IMR-90 (cell line): ENCODE data around the gene ITPR2. TPM values are rescaled to one million over a fixed set of nuclear protein-coding genes. Genes with fewer than 3 reads are reported as not detected.

Source experiments
- ATAC-seq: fragments of 200-7000 bp; cut with Tn5 transposase; 2 replicates; pipeline ENCODE4 v1.9.1; 2020; ENCODE audit warnings: low read depth, mild to moderate bottlenecking, moderate library complexity
- BruUV-seq: library from RNA; stranded (reverse); fragments of 400-500 nt; replicated peaks from 2 replicates; lab custom pipeline; 2021; lab: Mats Ljungman, UMichigan
- CTCF ChIA-PET: fragments of 300-600 bp; formaldehyde crosslinking; extraction: SDS; loops from one replicate; lab custom pipeline; 2021; ENCODE audit warnings: antibody characterized with exemption; lab: Yijun Ruan, JAX
- POLR2A ChIA-PET: fragments of 300-600 bp; sonication (Branson Sonifier 250); formaldehyde crosslinking; loops from one replicate; lab custom pipeline; 2022; ENCODE audit warnings: antibody characterized with exemption; ENCODE audit not compliant: unreplicated experiment; lab: Charles Lee
- DNase-seq: peaks from one replicate; pipeline ENCODE4 v3.0.0; 2013
- H2AFZ ChIP-seq: replicated peaks from 2 replicates; pipeline ENCODE3; 2013; ENCODE audit warnings: low read length, mild to moderate bottlenecking; ENCODE audit not compliant: poor library complexity
- H2AK5ac ChIP-seq: 2 replicates; pipeline ENCODE4 v1.6.1; 2013; ENCODE audit warnings: low read depth, low read length, inconsistent platforms
- H2AK9ac ChIP-seq: replicated peaks from 2 replicates; pipeline ENCODE3; 2013; ENCODE audit warnings: mild to moderate bottlenecking, low read depth, low read length, moderate library complexity; ENCODE audit not compliant: poor library complexity
- H2BK120ac ChIP-seq: 2 replicates; pipeline ENCODE4 v1.6.1; 2013; ENCODE audit warnings: low read depth, low read length, inconsistent platforms
- H2BK15ac ChIP-seq: 3 replicates; pipeline ENCODE4 v1.6.1; 2013; ENCODE audit warnings: low read depth, low read length, inconsistent platforms
- H2BK20ac ChIP-seq: 2 replicates; pipeline ENCODE4 v1.6.1; 2013; ENCODE audit warnings: low read depth, mild to moderate bottlenecking, inconsistent platforms, low read length, moderate library complexity
- H2BK5ac ChIP-seq: 2 replicates; pipeline ENCODE4 v1.6.1; 2013; ENCODE audit warnings: mild to moderate bottlenecking, low read depth, low read length, inconsistent platforms; ENCODE audit not compliant: poor library complexity, severe bottlenecking
- H3K14ac ChIP-seq: replicated peaks from 2 replicates; pipeline ENCODE4 v1.6.1; 2013; ENCODE audit warnings: low read depth, low read length, inconsistent platforms
- H3K18ac ChIP-seq: 2 replicates; pipeline ENCODE4 v1.6.1; 2013; ENCODE audit warnings: low read depth, low read length, control low read depth
- H3K23ac ChIP-seq: 2 replicates; pipeline ENCODE4 v1.6.1; 2013; ENCODE audit warnings: low read depth, low read length, inconsistent platforms
- H3K27ac ChIP-seq: 2 replicates; pipeline ENCODE4 v1.5.1; 2013; ENCODE audit warnings: mild to moderate bottlenecking, control low read depth, low read length; ENCODE audit not compliant: insufficient read depth
- H3K27me3 ChIP-seq: 2 replicates; pipeline ENCODE4 v1.6.1; 2013; ENCODE audit warnings: low read length; ENCODE audit not compliant: control insufficient read depth, insufficient read depth
- H3K36me3 ChIP-seq: 2 replicates; pipeline ENCODE4 v1.6.1; 2013; ENCODE audit warnings: low read length, mixed read lengths; ENCODE audit not compliant: control insufficient read depth, insufficient read depth
- H3K4ac ChIP-seq: 2 replicates; pipeline ENCODE4 v1.6.1; 2013; ENCODE audit warnings: low read depth, low read length, inconsistent platforms
- H3K4me1 ChIP-seq: 2 replicates; pipeline ENCODE4 v1.6.1; 2013; ENCODE audit warnings: low read length, mixed read lengths; ENCODE audit not compliant: control insufficient read depth, insufficient read depth
- H3K4me2 ChIP-seq: 2 replicates; pipeline ENCODE4 v1.6.1; 2013; ENCODE audit warnings: low read depth, mild to moderate bottlenecking, control low read depth, low read length, moderate library complexity
- H3K4me3 ChIP-seq: 2 replicates; pipeline ENCODE4 v1.5.1; 2013; ENCODE audit warnings: low read depth, mild to moderate bottlenecking, control low read depth, low read length, moderate library complexity; ENCODE audit not compliant: insufficient read depth
- H3K56ac ChIP-seq: 2 replicates; pipeline ENCODE4 v1.6.1; 2013; ENCODE audit warnings: low read length, inconsistent platforms; ENCODE audit not compliant: insufficient read depth; ENCODE audit errors: extremely low read depth
- H3K79me1 ChIP-seq, 2 experiments: 2 replicates each; pipeline ENCODE4 v1.6.1; 2013; ENCODE audit warnings: low read length in 2 of 2, inconsistent platforms in 1 of 2, low read depth in 1 of 2
- H3K9ac ChIP-seq: 2 replicates; pipeline ENCODE4 v1.6.1; 2013; ENCODE audit warnings: low read depth, low read length, control low read depth
- H3K9me1 ChIP-seq: 2 replicates; pipeline ENCODE4 v1.6.1; 2013; ENCODE audit warnings: low read length, inconsistent platforms; ENCODE audit not compliant: insufficient read depth
- H3K9me3 ChIP-seq: 2 replicates; pipeline ENCODE4 v1.6.1; 2013; ENCODE audit warnings: low read length; ENCODE audit not compliant: control insufficient read depth, insufficient read depth
- H4K20me1 ChIP-seq: 2 replicates; pipeline ENCODE4 v1.6.1; 2013; ENCODE audit warnings: low read length, inconsistent platforms; ENCODE audit not compliant: insufficient read depth
- H4K5ac ChIP-seq: 2 replicates; pipeline ENCODE4 v1.6.1; 2013; ENCODE audit warnings: mild to moderate bottlenecking, low read depth, low read length, control low read depth
- H4K8ac ChIP-seq, 2 experiments: 2 replicates each; pipeline ENCODE4 v1.6.1; 2013; ENCODE audit warnings: low read depth in 2 of 2, low read length in 2 of 2, control low read depth in 1 of 2, inconsistent platforms in 1 of 2
- H4K91ac ChIP-seq: 2 replicates; pipeline ENCODE4 v1.6.1; 2013; ENCODE audit warnings: low read depth, low read length, inconsistent platforms; ENCODE audit not compliant: insufficient read depth
- BHLHE40 ChIP-seq: fragments of 150-350 bp; IDR thresholded peaks from 2 replicates; pipeline ENCODE4 v1.6.1; 2016; ENCODE audit warnings: mild to moderate bottlenecking, low read depth, low read length
- CEBPB ChIP-seq: IDR thresholded peaks from 2 replicates; pipeline ENCODE4 v1.6.1; 2012; ENCODE audit warnings: low read depth, low read length, improper control_type of control experiment
- CHD1 ChIP-seq: IDR thresholded peaks from 2 replicates; pipeline ENCODE4 v1.6.1; 2012; ENCODE audit warnings: low read depth, low read length, improper control_type of control experiment
- FOS ChIP-seq: fragments of 150-350 bp; IDR thresholded peaks from 2 replicates; pipeline ENCODE4 v1.6.1; 2016; ENCODE audit warnings: low read depth, low read length
- MAFK ChIP-seq: IDR thresholded peaks from 2 replicates; pipeline ENCODE4 v1.6.1; 2012; ENCODE audit warnings: low read depth, low read length, improper control_type of control experiment
- MAZ ChIP-seq: IDR thresholded peaks from 2 replicates; pipeline ENCODE4 v1.6.1; 2012; ENCODE audit warnings: low read depth, mild to moderate bottlenecking, low read length, improper control_type of control experiment, moderate library complexity, borderline replicate concordance
- MXI1 ChIP-seq: IDR thresholded peaks from 2 replicates; pipeline ENCODE4 v1.6.1; 2012; ENCODE audit warnings: low read depth, mild to moderate bottlenecking, low read length, moderate library complexity, borderline replicate concordance
- NFE2L2 ChIP-seq: fragments of 150-350 bp; IDR thresholded peaks from 2 replicates; pipeline ENCODE4 v1.6.1; 2016; ENCODE audit warnings: low read depth, mild to moderate bottlenecking, low read length
- POLR2A ChIP-seq: IDR thresholded peaks from 2 replicates; pipeline ENCODE4 v1.6.1; 2012; ENCODE audit warnings: mild to moderate bottlenecking, low read depth, low read length
- RAD21 ChIP-seq: IDR thresholded peaks from 2 replicates; pipeline ENCODE4 v1.6.1; 2012; ENCODE audit warnings: low read length, improper control_type of control experiment
- RCOR1 ChIP-seq: IDR thresholded peaks from 2 replicates; pipeline ENCODE4 v1.6.1; 2012; ENCODE audit warnings: mild to moderate bottlenecking, low read length, improper control_type of control experiment; ENCODE audit not compliant: insufficient replicate concordance
- RFX5 ChIP-seq: IDR thresholded peaks from 2 replicates; pipeline ENCODE4 v1.8.0; 2012; ENCODE audit warnings: low read depth, mild to moderate bottlenecking, low read length, moderate library complexity
- SMC3 ChIP-seq: fragments of 150-350 bp; IDR thresholded peaks from 2 replicates; pipeline ENCODE4 v1.6.1; 2016; ENCODE audit warnings: low read depth, mild to moderate bottlenecking, antibody characterized with exemption, low read length, moderate library complexity
- WGBS, 2 experiments: methylation state at CpG; one replicate each; pipeline versions ENCODE4 v1.1.5 to v1.1.7; 2013; ENCODE audit warnings: missing lambda C conversion rate in 2 of 2; ENCODE audit not compliant: insufficient read length in 1 of 2; ENCODE audit errors: extremely low coverage in 2 of 2; 5-methylcytosine and 5-hydroxymethylcytosine counted together
- dilution Hi-C: fragments of 300-500 bp; cut with HindIII; formaldehyde crosslinking; loops from one replicate; pipeline ENCODE4 v1.14.3; 2018; ENCODE audit warnings: low sequenced_read_pairs; ENCODE audit not compliant: unreplicated experiment
- in situ Hi-C: fragments of 300-500 bp; cut with MboI; formaldehyde crosslinking; loops from 3 replicates; pipeline ENCODE4 v1.14.3; 2019; ENCODE audit warnings: low sequenced_read_pairs, inconsistent platforms, mixed read lengths
- intact Hi-C: fragments of 100-400 bp; cut with micrococcal nuclease; formaldehyde crosslinking; loops from 2 replicates; pipeline ENCODE4 v1.10.0; 2022
- polyA plus RNA-seq, 3 experiments: library from polyadenylated mRNA; depleted of rRNA; stranded (reverse); fragments of >200 nt; gene quantifications; 2 replicates each; pipeline ENCODE4 v1.2.3, GENCODE V29; 2012; ENCODE audit warnings: low replicate concordance in 1 of 3
- total RNA-seq: library from RNA; depleted of rRNA; stranded (reverse); fragments of >200 nt; gene quantifications from 2 replicates; pipeline ENCODE4 v1.2.3, GENCODE V29; 2012
- TF ChIP-seq, protein P1 (sequence below): fragments of 150-350 bp; IDR thresholded peaks from 2 replicates; pipeline ENCODE4 v1.6.1; 2017; ENCODE audit warnings: mild to moderate bottlenecking, antibody characterized with exemption, low read length, low read depth
- TF ChIP-seq, protein P2 (sequence below): conservative IDR thresholded peaks from 2 replicates; pipeline ENCODE4 v1.5.1; 2012; ENCODE audit warnings: mild to moderate bottlenecking, low read depth, low read length, improper control_type of control experiment
- TF ChIP-seq, protein P3 (sequence below): fragments of 150-350 bp; IDR thresholded peaks from 2 replicates; pipeline ENCODE4 v1.6.1; 2016; ENCODE audit warnings: low read depth, mild to moderate bottlenecking, low read length, moderate library complexity, borderline replicate concordance

The ITPR2 gene
- total and polyA plus RNA-seq, 2 of the 4 experiments (the other 2 are of a cell fraction): 1.2 to 9.0 TPM

DNA sequence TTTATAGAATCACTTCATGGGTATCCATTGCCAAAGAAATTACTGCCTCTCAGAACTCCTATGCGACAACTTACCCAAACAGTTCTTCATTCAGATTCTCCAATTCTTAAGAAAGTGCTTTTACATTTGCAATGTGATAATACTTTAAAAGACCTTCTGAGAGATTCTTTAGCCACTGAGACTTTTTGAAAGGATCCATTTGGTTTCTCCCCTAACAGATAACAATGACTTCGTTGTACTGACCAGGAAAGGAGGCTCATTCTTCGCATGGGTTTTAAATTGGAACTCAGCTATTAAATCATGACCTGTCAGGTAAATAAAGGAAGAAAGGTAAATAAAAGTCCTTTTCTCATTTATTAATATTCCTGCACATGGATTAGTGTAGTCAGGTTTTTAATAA is 14.8 kb downstream of the ITPR2 start:
- H3K18ac ChIP-seq: no peak overlapping the region
- no peak overlapping the region for H2BK20ac ChIP-seq
- no peak overlapping the region for H3K14ac ChIP-seq
- no TSS peak for BruUV-seq
- no peak overlapping the region for H3K4ac ChIP-seq
- H4K20me1 ChIP-seq: no peaks in the 10 kb centered on the region
- no peak overlapping the region for H4K5ac ChIP-seq
- no peak overlapping the region for H2BK120ac ChIP-seq
- no peak overlapping the region for H2BK15ac ChIP-seq
- ChIA-PET CTCF (no interaction called here), POLR2A (no interaction called here)
- no peak for ATAC-seq
- no peak overlapping the region for H2AFZ ChIP-seq
- H3K4me2 ChIP-seq: no peak overlapping the region
- no peaks in the 10 kb centered on the region for H3K9me3 ChIP-seq
- intact Hi-C loops: no loop called here
- H3K9ac ChIP-seq: no peak overlapping the region
- H3K27ac ChIP-seq: no peak overlapping the region
- no peak overlapping the region for H4K8ac ChIP-seq
- peaks cover 4% of the 10 kb centered on the region; the same call in 1 of the 2 replicates for H3K9me1 ChIP-seq
- H3K4me1 ChIP-seq: no peaks in the 10 kb centered on the region; the same call in 1 of the 2 replicates
- no peak overlapping the region for H3K23ac ChIP-seq
- H3K79me1 ChIP-seq: 0 out of 4 replicates have a peak, but pooled peaks cover 0 to 3% of the 10 kb centered on the region in 2 experiments
- H3K56ac ChIP-seq: no peak overlapping the region
- no peaks in the 10 kb centered on the region for H3K36me3 ChIP-seq
- no peaks in the 10 kb centered on the region for H3K27me3 ChIP-seq
- H4K91ac ChIP-seq: no peak overlapping the region
- DNase-seq: no peak
- TF ChIP-seq MAZ (no peak), POLR2A (no peak), MXI1 (no peak), RAD21 (no peak), CHD1 (no peak), CEBPB (no peak), BHLHE40 (no peak), FOS (no peak), RCOR1 (no peak), NFE2L2 (no peak), RFX5 (no peak), MAFK (no peak), SMC3 (no peak)
- TF ChIP-seq, protein P1, sequence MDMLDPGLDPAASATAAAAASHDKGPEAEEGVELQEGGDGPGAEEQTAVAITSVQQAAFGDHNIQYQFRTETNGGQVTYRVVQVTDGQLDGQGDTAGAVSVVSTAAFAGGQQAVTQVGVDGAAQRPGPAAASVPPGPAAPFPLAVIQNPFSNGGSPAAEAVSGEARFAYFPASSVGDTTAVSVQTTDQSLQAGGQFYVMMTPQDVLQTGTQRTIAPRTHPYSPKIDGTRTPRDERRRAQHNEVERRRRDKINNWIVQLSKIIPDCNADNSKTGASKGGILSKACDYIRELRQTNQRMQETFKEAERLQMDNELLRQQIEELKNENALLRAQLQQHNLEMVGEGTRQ: no peak
- TF ChIP-seq, protein P2, sequence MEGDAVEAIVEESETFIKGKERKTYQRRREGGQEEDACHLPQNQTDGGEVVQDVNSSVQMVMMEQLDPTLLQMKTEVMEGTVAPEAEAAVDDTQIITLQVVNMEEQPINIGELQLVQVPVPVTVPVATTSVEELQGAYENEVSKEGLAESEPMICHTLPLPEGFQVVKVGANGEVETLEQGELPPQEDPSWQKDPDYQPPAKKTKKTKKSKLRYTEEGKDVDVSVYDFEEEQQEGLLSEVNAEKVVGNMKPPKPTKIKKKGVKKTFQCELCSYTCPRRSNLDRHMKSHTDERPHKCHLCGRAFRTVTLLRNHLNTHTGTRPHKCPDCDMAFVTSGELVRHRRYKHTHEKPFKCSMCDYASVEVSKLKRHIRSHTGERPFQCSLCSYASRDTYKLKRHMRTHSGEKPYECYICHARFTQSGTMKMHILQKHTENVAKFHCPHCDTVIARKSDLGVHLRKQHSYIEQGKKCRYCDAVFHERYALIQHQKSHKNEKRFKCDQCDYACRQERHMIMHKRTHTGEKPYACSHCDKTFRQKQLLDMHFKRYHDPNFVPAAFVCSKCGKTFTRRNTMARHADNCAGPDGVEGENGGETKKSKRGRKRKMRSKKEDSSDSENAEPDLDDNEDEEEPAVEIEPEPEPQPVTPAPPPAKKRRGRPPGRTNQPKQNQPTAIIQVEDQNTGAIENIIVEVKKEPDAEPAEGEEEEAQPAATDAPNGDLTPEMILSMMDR: no peak
- TF ChIP-seq, protein P3, sequence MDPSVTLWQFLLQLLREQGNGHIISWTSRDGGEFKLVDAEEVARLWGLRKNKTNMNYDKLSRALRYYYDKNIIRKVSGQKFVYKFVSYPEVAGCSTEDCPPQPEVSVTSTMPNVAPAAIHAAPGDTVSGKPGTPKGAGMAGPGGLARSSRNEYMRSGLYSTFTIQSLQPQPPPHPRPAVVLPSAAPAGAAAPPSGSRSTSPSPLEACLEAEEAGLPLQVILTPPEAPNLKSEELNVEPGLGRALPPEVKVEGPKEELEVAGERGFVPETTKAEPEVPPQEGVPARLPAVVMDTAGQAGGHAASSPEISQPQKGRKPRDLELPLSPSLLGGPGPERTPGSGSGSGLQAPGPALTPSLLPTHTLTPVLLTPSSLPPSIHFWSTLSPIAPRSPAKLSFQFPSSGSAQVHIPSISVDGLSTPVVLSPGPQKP: no peak
- H2BK5ac ChIP-seq: no peak overlapping the region
- WGBS, 2 experiments: no CpG with 5 or more reads among the region's 3 CpGs
- no peak overlapping the region for H3K4me3 ChIP-seq
- H2AK5ac ChIP-seq: no peak overlapping the region
- dilution Hi-C loops: no loop called here
- no peak overlapping the region for H2AK9ac ChIP-seq
- in situ Hi-C loops: no loop called here
